Measurements from ENCODE around the gene SRRM2.

SRRM2 gene

GRCh38 chr16:2803545-2804195 is 51.2 kb downstream of the SRRM2 start:
- no peak for DNase-seq

- no peak for DNase-seq
These were observed 52.3 kb downstream of the SRRM2 start for GRCh38 chr16:2804728-2805127.

- DNase-seq = no peak
These were observed 53.8 kb downstream of the SRRM2 start for GRCh38 chr16:2806286-2806685.

GRCh38 chr16:2808181-2808580 is 55.7 kb downstream of the SRRM2 start:
- no peak for DNase-seq

GRCh38 chr16:2809149-2809760 is 56.8 kb downstream of the SRRM2 start:
- DNase-seq = no peak

- no peak for DNase-seq
These were observed 58.2 kb downstream of the SRRM2 start for GRCh38 chr16:2810651-2811050.

- DNase-seq = no peak
These were observed 59.4 kb downstream of the SRRM2 start for GRCh38 chr16:2811703-2812471.

- no peak for DNase-seq
These were observed 61.4 kb downstream of the SRRM2 start for GRCh38 chr16:2813771-2814221.

GRCh38 chr16:2814551-2815298 is 62.3 kb downstream of the SRRM2 start:
- no peak for DNase-seq

GRCh38 chr16:2815299-2815771 is 62.9 kb downstream of the SRRM2 start:
- no peak for DNase-seq

GRCh38 chr16:2816751-2817339 is 64.4 kb downstream of the SRRM2 start, which contains the start of gene PRSS21:
Gene PRSS21, plus strand, starts transcription at chr16:2817237. Its CDS starts 32 bp downstream, at chr16:2817269.
- DNase-seq = no peak

- no peak for DNase-seq
These were observed 65.2 kb downstream of the SRRM2 start for GRCh38 chr16:2817340-2818271.

GRCh38 chr16:2818272-2818876 is 65.9 kb downstream of the SRRM2 start:
- DNase-seq = no peak

- DNase-seq = no peak
These were observed 66.9 kb downstream of the SRRM2 start for GRCh38 chr16:2819179-2819938.

- no peak for DNase-seq
These were observed 67.7 kb downstream of the SRRM2 start for GRCh38 chr16:2819939-2820835.

Measured in NCI-H2081 (cell line).